HEK293 (cell line): ENCODE results near the gene INTS1.

Source experiments
- CTCF ChIA-PET: fragments of 350-600 bp; formaldehyde crosslinking; extraction: SDS; loops from one replicate; lab custom pipeline; 2021; ENCODE audit warnings: antibody characterized with exemption; lab: Yijun Ruan, JAX
- POLR2A ChIA-PET: fragments of 300-600 bp; formaldehyde crosslinking; extraction: SDS; loops from one replicate; lab custom pipeline; 2020; ENCODE audit warnings: antibody characterized with exemption, inconsistent platforms; lab: Yijun Ruan, JAX
- H3K27ac ChIP-seq: fragments of 200-500 bp; sonication (Bioruptor generic); 2 replicates; pipeline ENCODE4 v1.5.1; 2014; ENCODE audit warnings: low read depth, low read length, control low read depth, inconsistent platforms; ENCODE audit errors: extremely low read depth
- H3K36me3 ChIP-seq, 2 experiments: fragments of 200-500 bp in 1 of 2; sonication (Bioruptor generic) in 1 of 2; 1 replicate in 1 of 2; 2 replicates in 1 of 2; pipeline ENCODE4 v1.5.1; 2014 to 2017; ENCODE audit warnings: inconsistent platforms in 2 of 2, low read length in 2 of 2; ENCODE audit not compliant: control insufficient read depth in 2 of 2, insufficient read depth in 1 of 2
- H3K4me1 ChIP-seq: fragments of 200-500 bp; sonication (Bioruptor generic); 2 replicates; pipeline ENCODE4 v1.5.1; 2014; ENCODE audit warnings: mild to moderate bottlenecking, low read length, inconsistent platforms; ENCODE audit not compliant: control insufficient read depth, insufficient read depth
- H3K4me3 ChIP-seq: 2 replicates; pipeline ENCODE4 v1.5.1; 2011; ENCODE audit warnings: low read depth, mild to moderate bottlenecking, control low read depth, low read length, moderate library complexity
- H3K9me3 ChIP-seq: fragments of 200-500 bp; sonication (Bioruptor generic); 2 replicates; pipeline ENCODE4 v1.5.1; 2014; ENCODE audit warnings: low read depth, low read length, inconsistent platforms; ENCODE audit not compliant: control insufficient read depth, insufficient read depth
- HOXD13 ChIP-seq: sonication (generic); formaldehyde crosslinking; IDR thresholded peaks from 2 replicates; pipeline ENCODE4 v1.8.0; 2022; ENCODE audit warnings: missing genetic modification reagents, borderline replicate concordance
- KLF1 ChIP-seq: fragments of 450-650 bp; formaldehyde crosslinking; IDR thresholded peaks from 2 replicates; pipeline ENCODE4 v1.5.1; 2016; ENCODE audit warnings: missing biosample characterization, missing genetic modification characterization
- KLF16 ChIP-seq: fragments of 450-650 bp; formaldehyde crosslinking; IDR thresholded peaks from 2 replicates; pipeline ENCODE4 v1.5.1; 2017; ENCODE audit warnings: missing biosample characterization, missing genetic modification characterization
- TCF7L2 ChIP-seq: IDR thresholded peaks from 2 replicates; pipeline ENCODE4 v1.6.1; 2011; ENCODE audit warnings: low read depth, mild to moderate bottlenecking, inconsistent platforms, low read length, moderate library complexity, borderline replicate concordance
- WT1 ChIP-seq: fragments of 450-650 bp; formaldehyde crosslinking; IDR thresholded peaks from 2 replicates; pipeline ENCODE4 v1.5.1; 2016; ENCODE audit warnings: missing biosample characterization, missing genetic modification characterization
- ZFHX2 ChIP-seq: fragments of 450-650 bp; formaldehyde crosslinking; conservative IDR thresholded peaks from 2 replicates; pipeline ENCODE4 v1.5.1; 2016; ENCODE audit warnings: missing biosample characterization, missing genetic modification characterization
- ZNF223 ChIP-seq: fragments of 450-650 bp; formaldehyde crosslinking; IDR thresholded peaks from 2 replicates; pipeline ENCODE4 v1.5.1; 2016; ENCODE audit warnings: missing biosample characterization, missing genetic modification characterization
- ZNF274 ChIP-seq, 2 experiments: fragments of 200-500 bp in 1 of 2; fragments of 450-650 bp in 1 of 2; sonication (Bioruptor generic) in 1 of 2; formaldehyde crosslinking in 1 of 2; IDR thresholded peaks; 2 replicates each; pipeline versions ENCODE4 v1.5.1 to v1.6.1; 2014 to 2016; ENCODE audit warnings: borderline replicate concordance in 1 of 2, inconsistent platforms in 1 of 2, low read length in 1 of 2, missing biosample characterization in 1 of 2, missing genetic modification characterization in 1 of 2
- ZNF514 ChIP-seq: fragments of 450-650 bp; formaldehyde crosslinking; IDR thresholded peaks from 2 replicates; pipeline ENCODE4 v1.5.1; 2016; ENCODE audit warnings: missing biosample characterization, missing genetic modification characterization
- ZNF529 ChIP-seq: fragments of 450-650 bp; formaldehyde crosslinking; IDR thresholded peaks from 2 replicates; pipeline ENCODE4 v1.5.1; 2017; ENCODE audit warnings: missing genetic modification characterization, missing biosample characterization; ENCODE audit not compliant: insufficient replicate concordance
- ZNF561 ChIP-seq: fragments of 450-650 bp; IDR thresholded peaks from 2 replicates; pipeline ENCODE4 v1.5.1; 2018; ENCODE audit warnings: missing biosample characterization, missing genetic modification characterization, borderline replicate concordance
- ZNF76 ChIP-seq: fragments of 450-650 bp; formaldehyde crosslinking; IDR thresholded peaks from 2 replicates; pipeline ENCODE4; 2016; ENCODE audit warnings: low read depth, missing biosample characterization, missing genetic modification characterization, borderline replicate concordance
- TF ChIP-seq, protein P1 (sequence below): fragments of 450-650 bp; formaldehyde crosslinking; IDR thresholded peaks from 2 replicates; pipeline ENCODE4; 2016; ENCODE audit warnings: missing biosample characterization, missing genetic modification characterization
- TF ChIP-seq, protein P2 (sequence below): fragments of 450-650 bp; formaldehyde crosslinking; IDR thresholded peaks from 2 replicates; pipeline ENCODE4 v1.5.1; 2016; ENCODE audit warnings: missing biosample characterization, missing genetic modification characterization
- TF ChIP-seq, protein P3 (sequence below): fragments of 450-650 bp; formaldehyde crosslinking; IDR thresholded peaks from 2 replicates; pipeline ENCODE4 v1.5.1; 2016; ENCODE audit warnings: missing biosample characterization, missing genetic modification characterization

Gene INTS1

DNA sequence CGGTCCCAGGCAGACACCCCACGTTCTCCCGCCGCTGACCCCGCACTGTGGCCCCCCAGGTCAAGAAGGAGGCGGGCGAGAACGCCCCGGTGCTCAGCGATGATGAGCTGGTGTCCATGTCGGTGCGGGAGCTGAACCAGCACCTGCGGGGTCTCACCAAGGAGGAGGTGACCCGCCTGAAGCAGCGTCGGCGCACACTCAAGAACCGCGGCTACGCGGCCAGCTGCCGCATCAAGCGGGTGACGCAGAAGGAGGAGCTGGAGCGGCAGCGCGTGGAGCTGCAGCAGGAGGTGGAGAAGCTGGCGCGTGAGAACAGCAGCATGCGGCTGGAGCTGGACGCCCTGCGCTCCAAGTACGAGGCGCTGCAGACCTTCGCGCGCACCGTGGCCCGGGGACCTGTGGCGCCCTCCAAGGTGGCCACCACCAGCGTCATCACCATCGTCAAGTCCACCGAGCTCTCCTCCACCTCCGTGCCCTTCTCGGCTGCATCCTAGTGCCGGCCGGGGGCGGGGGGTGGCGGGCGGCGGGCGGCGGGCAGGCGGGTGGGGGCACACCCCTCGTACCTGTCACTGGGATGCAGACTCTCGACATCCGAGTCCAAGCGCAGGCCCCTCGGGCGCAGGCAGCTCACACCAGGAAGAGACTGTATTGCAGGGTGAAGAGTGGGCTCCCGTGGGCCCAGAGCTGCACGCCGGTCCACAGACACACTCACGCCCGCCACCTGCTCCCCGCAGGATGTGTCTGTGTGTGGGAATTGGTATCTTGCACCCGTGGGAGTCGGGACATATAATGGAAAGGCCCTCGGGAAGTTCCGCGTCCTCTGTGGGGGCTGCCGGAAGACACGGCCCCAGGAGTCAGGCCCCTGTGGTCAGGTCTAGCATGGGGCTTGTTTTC, 35.9 kb upstream of the INTS1 start (continued):
- no peak for TF ChIP-seq ZNF514 (tag by site-specific recombination)

DNA sequence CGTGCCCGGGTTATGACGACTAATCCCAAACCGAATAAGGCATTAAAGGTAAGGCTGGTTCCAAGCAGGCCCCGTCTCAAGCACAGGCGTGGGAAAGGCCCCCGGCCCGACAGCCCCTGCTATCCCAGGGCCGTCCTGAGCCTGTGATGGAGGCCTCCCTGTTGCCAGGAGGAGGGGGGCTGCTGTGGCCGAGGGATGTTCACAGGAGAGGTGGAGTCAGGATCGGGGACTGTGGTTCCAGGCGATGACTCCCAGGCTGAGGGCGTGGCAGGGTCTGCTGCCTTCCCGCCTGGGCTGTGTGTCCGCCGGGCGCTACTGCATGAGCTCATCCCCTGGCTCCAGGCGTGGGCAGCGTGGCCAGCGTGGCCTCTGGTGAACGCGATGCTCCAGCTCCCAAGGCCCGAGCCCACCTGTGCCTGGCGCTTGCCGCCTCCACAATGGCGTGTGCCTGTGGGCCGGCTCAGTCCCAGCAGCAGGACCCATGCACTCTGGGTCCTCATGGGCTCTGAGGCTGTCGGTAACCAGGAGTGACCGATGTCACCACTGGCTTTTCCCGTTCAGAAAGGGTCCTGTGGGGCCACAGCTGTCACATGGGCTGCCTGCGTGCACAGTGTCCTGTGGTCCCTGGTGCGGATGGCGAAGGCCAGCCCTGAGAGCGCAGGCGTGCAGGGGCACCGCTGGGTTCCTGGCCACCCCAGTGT, 35.1 kb upstream of the INTS1 start:
- ChIA-PET CTCF (interaction anchor here (0.6 to 4.7 kb wide), 3 partner anchors 16 to 452 kb away, joined by 3 to 23 read pairs (median 3); partner anchors contain the start of genes GPER1 and TMEM184A), POLR2A (interaction anchor here (6.8 kb wide), 1 partner anchor 16 kb away, joined by 40 read pairs; the partner anchor contains the start of gene TMEM184A)
- Histone ChIP-seq H3K4me3 (no peak overlapping the region), H3K4me1 (peaks cover 14% of the 10 kb centered on the region; the same call in 1 of the 2 replicates), H3K27ac (no peak overlapping the region), H3K9me3 (no peaks in the 10 kb centered on the region), H3K36me3 (peaks cover 0 to 22% of the 10 kb centered on the region in 2 experiments; a peak in 1 of 3 replicates)
- TF ChIP-seq ZNF223 (tag by site-specific recombination), result no peak
- TF ChIP-seq, protein P1, sequence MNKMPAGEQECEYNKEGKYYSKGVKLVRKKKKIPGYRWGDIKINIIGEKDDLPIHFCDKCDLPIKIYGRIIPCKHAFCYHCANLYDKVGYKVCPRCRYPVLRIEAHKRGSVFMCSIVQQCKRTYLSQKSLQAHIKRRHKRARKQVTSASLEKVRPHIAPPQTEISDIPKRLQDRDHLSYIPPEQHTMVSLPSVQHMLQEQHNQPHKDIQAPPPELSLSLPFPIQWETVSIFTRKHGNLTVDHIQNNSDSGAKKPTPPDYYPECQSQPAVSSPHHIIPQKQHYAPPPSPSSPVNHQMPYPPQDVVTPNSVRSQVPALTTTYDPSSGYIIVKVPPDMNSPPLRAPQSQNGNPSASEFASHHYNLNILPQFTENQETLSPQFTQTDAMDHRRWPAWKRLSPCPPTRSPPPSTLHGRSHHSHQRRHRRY, result no peak
- TF ChIP-seq TCF7L2, result no peak
- TF ChIP-seq, protein P2, sequence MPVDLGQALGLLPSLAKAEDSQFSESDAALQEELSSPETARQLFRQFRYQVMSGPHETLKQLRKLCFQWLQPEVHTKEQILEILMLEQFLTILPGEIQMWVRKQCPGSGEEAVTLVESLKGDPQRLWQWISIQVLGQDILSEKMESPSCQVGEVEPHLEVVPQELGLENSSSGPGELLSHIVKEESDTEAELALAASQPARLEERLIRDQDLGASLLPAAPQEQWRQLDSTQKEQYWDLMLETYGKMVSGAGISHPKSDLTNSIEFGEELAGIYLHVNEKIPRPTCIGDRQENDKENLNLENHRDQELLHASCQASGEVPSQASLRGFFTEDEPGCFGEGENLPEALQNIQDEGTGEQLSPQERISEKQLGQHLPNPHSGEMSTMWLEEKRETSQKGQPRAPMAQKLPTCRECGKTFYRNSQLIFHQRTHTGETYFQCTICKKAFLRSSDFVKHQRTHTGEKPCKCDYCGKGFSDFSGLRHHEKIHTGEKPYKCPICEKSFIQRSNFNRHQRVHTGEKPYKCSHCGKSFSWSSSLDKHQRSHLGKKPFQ (tag by site-specific recombination), result no peak
- no peak for TF ChIP-seq WT1 (tag by site-specific recombination)
- TF ChIP-seq ZFHX2 (tag by site-specific recombination), result 0 out of 2 replicates have a peak, but pooled peaks have one; percentile 9
- no peak for TF ChIP-seq ZNF274 (IDR thresholded peaks at IDR 0.05; ENCODE audit: low read length)
- TF ChIP-seq ZNF274 (tag by site-specific recombination; IDR thresholded peaks at IDR 0.05; ENCODE audit: borderline replicate concordance), result no peak
- TF ChIP-seq ZNF76, result no peak
- TF ChIP-seq, protein P3, sequence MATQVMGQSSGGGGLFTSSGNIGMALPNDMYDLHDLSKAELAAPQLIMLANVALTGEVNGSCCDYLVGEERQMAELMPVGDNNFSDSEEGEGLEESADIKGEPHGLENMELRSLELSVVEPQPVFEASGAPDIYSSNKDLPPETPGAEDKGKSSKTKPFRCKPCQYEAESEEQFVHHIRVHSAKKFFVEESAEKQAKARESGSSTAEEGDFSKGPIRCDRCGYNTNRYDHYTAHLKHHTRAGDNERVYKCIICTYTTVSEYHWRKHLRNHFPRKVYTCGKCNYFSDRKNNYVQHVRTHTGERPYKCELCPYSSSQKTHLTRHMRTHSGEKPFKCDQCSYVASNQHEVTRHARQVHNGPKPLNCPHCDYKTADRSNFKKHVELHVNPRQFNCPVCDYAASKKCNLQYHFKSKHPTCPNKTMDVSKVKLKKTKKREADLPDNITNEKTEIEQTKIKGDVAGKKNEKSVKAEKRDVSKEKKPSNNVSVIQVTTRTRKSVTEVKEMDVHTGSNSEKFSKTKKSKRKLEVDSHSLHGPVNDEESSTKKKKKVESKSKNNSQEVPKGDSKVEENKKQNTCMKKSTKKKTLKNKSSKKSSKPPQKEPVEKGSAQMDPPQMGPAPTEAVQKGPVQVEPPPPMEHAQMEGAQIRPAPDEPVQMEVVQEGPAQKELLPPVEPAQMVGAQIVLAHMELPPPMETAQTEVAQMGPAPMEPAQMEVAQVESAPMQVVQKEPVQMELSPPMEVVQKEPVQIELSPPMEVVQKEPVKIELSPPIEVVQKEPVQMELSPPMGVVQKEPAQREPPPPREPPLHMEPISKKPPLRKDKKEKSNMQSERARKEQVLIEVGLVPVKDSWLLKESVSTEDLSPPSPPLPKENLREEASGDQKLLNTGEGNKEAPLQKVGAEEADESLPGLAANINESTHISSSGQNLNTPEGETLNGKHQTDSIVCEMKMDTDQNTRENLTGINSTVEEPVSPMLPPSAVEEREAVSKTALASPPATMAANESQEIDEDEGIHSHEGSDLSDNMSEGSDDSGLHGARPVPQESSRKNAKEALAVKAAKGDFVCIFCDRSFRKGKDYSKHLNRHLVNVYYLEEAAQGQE (tag by site-specific recombination), result no peak
- no peak for TF ChIP-seq KLF16 (tag by site-specific recombination)
- TF ChIP-seq HOXD13, result no peak
- TF ChIP-seq ZNF514 (tag by site-specific recombination), result no peak
- TF ChIP-seq ZNF529 (tag by site-specific recombination), result no peak
- no peak for TF ChIP-seq ZNF561 (tag by site-specific recombination)
- peak; percentile 36; the same call in 1 of the 2 replicates for TF ChIP-seq KLF1 (tag by site-specific recombination)
